ENCODE data around the gene CNST.
"Not testable (repeated sequence)": the region's sequence is repeated elsewhere in the genome, so short reads cannot be mapped to it uniquely, and the experiment has no call there.

CNST gene

DNA sequence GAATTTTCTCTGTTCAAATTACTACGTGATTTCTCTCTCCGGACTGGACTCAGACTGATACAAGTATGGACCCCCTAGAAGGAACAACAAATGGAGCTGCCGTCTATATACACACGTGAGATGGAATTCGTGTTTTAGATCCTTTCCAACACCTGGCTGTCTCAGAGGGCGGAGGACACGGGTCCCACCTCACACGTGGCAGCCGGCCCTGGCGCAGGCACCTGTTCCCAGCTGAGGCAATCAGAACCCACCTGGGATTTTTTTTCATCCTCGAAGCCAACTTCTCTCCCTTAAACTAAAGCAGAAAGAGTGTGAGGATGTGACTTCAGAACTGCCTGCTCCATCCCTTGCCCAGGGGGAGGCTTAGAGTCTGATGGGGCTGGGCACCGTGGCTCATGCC, 123.8 kb downstream of the CNST start:
- Histone ChIP-seq H2AFZ (ENCODE audit: low read depth, low read length, severe bottlenecking) (peak overlapping the region; percentile 73), H3K27me3 (ENCODE audit: low read length) (no peaks in the 10 kb centered on the region), H3K36me3 (ENCODE audit: low read length) (no peaks in the 10 kb centered on the region), H3K79me2 (ENCODE audit: insufficient read depth, low read length) (no peaks in the 10 kb centered on the region), H3K4me3 (ENCODE audit: insufficient read depth, low read length, poor library complexity, severe bottlenecking) (no peak overlapping the region), H3F3A (ENCODE audit: insufficient read depth) (no peaks in the 10 kb centered on the region), H3K9me2 (replicated peaks; ENCODE audit: insufficient read depth, low read length) (no peaks in the 10 kb centered on the region), H3K4me2 (ENCODE audit: low read depth, low read length, poor library complexity, severe bottlenecking) (peak overlapping the region; percentile 35), H3K9ac (ENCODE audit: low read length) (0 out of 2 replicates have a peak overlapping the region, but pooled peaks have one; percentile 19), H3K9me3 (ENCODE audit: insufficient read depth, low read length) (no peaks in the 10 kb centered on the region), H4K20me1 (ENCODE audit: low read depth, low read length) (no peaks in the 10 kb centered on the region), H3K27ac (ENCODE audit: low read depth, low read length) (no peak overlapping the region)
- TF ChIP-seq CTCF (IDR thresholded peaks at IDR 0.05; ENCODE audit: insufficient read depth, low read length, poor library complexity, severe bottlenecking) (no peak), EZH2phosphoT487 (conservative IDR thresholded peaks at IDR 0.05; ENCODE audit: low read length) (no peak)

DNA sequence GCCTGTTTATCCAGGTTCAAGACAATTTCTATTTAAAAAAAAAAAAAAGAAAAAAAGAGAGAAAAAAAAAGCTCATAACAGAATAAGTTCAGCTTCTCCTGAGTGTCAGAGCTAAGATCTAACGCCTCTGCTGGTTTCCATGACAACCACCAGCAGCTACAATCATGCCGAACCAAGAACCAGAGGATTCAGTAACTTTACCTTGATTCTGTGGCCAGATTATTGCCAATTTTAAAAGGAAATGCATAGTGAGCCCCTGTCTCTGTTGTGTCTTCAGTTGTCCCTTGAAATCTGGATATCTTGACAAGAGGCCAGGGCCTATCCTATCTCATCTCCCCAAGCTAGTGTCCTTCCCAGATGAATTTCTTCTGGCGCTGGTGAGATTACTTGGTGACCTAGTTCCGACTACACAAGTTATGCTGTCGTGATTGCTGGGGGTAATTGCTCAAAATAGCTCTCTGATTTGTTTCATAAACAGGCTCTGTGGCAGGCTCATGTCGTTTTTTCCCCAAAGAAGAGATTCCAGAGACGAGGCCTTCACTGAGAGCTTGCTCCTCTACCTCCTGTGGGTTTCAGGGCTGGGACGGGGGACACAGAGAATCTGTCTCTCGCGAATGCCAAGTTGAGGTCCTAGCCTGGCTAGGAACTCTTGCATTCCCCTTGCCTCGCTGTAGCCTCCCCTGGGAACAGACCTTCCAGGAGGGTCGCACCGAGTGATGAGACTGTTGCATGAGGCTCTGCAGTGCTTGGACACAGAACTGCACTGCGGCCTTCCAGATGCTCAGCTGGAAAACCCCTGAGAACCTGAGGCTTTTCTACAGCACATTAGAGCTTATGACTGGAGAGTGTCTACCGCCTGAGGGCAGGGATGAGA, 125.6 kb downstream of the CNST start:
- Histone ChIP-seq H2AFZ (ENCODE audit: low read depth, low read length, severe bottlenecking) (no peak overlapping the region), H3K4me3 (ENCODE audit: insufficient read depth, low read length, poor library complexity, severe bottlenecking) (no peak overlapping the region), H3K9ac (ENCODE audit: low read length) (no peak overlapping the region), H3K79me2 (ENCODE audit: insufficient read depth, low read length) (no peaks in the 10 kb centered on the region), H3K9me2 (replicated peaks; ENCODE audit: insufficient read depth, low read length) (no peaks in the 10 kb centered on the region), H3K4me2 (ENCODE audit: low read depth, low read length, poor library complexity, severe bottlenecking) (no peak overlapping the region), H3K27me3 (ENCODE audit: low read length) (no peaks in the 10 kb centered on the region), H3K9me3 (ENCODE audit: insufficient read depth, low read length) (no peaks in the 10 kb centered on the region), H4K20me1 (ENCODE audit: low read depth, low read length) (no peaks in the 10 kb centered on the region), H3K36me3 (ENCODE audit: low read length) (no peaks in the 10 kb centered on the region), H3F3A (ENCODE audit: insufficient read depth) (no peaks in the 10 kb centered on the region), H3K27ac (ENCODE audit: low read depth, low read length) (no peak overlapping the region)
- TF ChIP-seq EZH2phosphoT487 (conservative IDR thresholded peaks at IDR 0.05; ENCODE audit: low read length): no peak
- TF ChIP-seq CTCF (IDR thresholded peaks at IDR 0.05; ENCODE audit: insufficient read depth, low read length, poor library complexity, severe bottlenecking): no peak

GRCh38 chr1:246694213-246694895, 128.1 kb downstream of the CNST start:
- H2AFZ ChIP-seq (ENCODE audit: low read depth, low read length, severe bottlenecking); H3K9me2 ChIP-seq (replicated peaks; ENCODE audit: insufficient read depth, low read length); H4K20me1 ChIP-seq (ENCODE audit: low read depth, low read length); H3K27ac ChIP-seq (ENCODE audit: low read depth, low read length); H3K36me3 ChIP-seq (ENCODE audit: low read length); H3K4me2 ChIP-seq (ENCODE audit: low read depth, low read length, poor library complexity, severe bottlenecking); H3K9ac ChIP-seq (ENCODE audit: low read length); H3K4me3 ChIP-seq (ENCODE audit: insufficient read depth, low read length, poor library complexity, severe bottlenecking); H3K79me2 ChIP-seq (ENCODE audit: insufficient read depth, low read length); H3F3A ChIP-seq (ENCODE audit: insufficient read depth); H3K27me3 ChIP-seq (ENCODE audit: low read length); H3K9me3 ChIP-seq (ENCODE audit: insufficient read depth, low read length): not testable (repeated sequence)

GRCh38 chr1:246695136-246695535, 128.9 kb downstream of the CNST start:
- no peaks in the 10 kb centered on the region for H3K27me3 ChIP-seq (ENCODE audit: low read length)
- no peak overlapping the region for H3K4me2 ChIP-seq (ENCODE audit: low read depth, low read length, poor library complexity, severe bottlenecking)
- no peak for TF ChIP-seq EZH2phosphoT487 (conservative IDR thresholded peaks at IDR 0.05; ENCODE audit: low read length)
- H3K36me3 ChIP-seq (ENCODE audit: low read length): no peaks in the 10 kb centered on the region
- no peak overlapping the region for H3K27ac ChIP-seq (ENCODE audit: low read depth, low read length)
- H3K4me3 ChIP-seq (ENCODE audit: insufficient read depth, low read length, poor library complexity, severe bottlenecking): no peak overlapping the region
- H3K9me2 ChIP-seq (replicated peaks; ENCODE audit: insufficient read depth, low read length): no peaks in the 10 kb centered on the region
- H3F3A ChIP-seq (ENCODE audit: insufficient read depth): no peaks in the 10 kb centered on the region
- H2AFZ ChIP-seq (ENCODE audit: low read depth, low read length, severe bottlenecking): no peak overlapping the region
- H3K9me3 ChIP-seq (ENCODE audit: insufficient read depth, low read length): no peaks in the 10 kb centered on the region
- no peaks in the 10 kb centered on the region for H4K20me1 ChIP-seq (ENCODE audit: low read depth, low read length)
- no peaks in the 10 kb centered on the region for H3K79me2 ChIP-seq (ENCODE audit: insufficient read depth, low read length)
- no peak overlapping the region for H3K9ac ChIP-seq (ENCODE audit: low read length)

Data from SU-DHL-6 (cell line).